IMR-90 (cell line): Measurements from ENCODE around the gene PSMD1. TPM values are rescaled to one million over a fixed set of nuclear protein-coding genes. Genes with fewer than 3 reads are reported as not detected.

Source experiments
- ATAC-seq: fragments of 200-7000 bp; cut with Tn5 transposase; 2 replicates; pipeline ENCODE4 v1.9.1; 2020; ENCODE audit warnings: low read depth, mild to moderate bottlenecking, moderate library complexity
- BruUV-seq: library from RNA; stranded (reverse); fragments of 400-500 nt; replicated peaks from 2 replicates; lab custom pipeline; 2021; lab: Mats Ljungman, UMichigan
- CTCF ChIA-PET: fragments of 300-600 bp; formaldehyde crosslinking; extraction: SDS; loops from one replicate; lab custom pipeline; 2021; ENCODE audit warnings: antibody characterized with exemption; lab: Yijun Ruan, JAX
- POLR2A ChIA-PET: fragments of 300-600 bp; sonication (Branson Sonifier 250); formaldehyde crosslinking; loops from one replicate; lab custom pipeline; 2022; ENCODE audit warnings: antibody characterized with exemption; ENCODE audit not compliant: unreplicated experiment; lab: Charles Lee
- DNase-seq: peaks from one replicate; pipeline ENCODE4 v3.0.0; 2013
- H2AFZ ChIP-seq: replicated peaks from 2 replicates; pipeline ENCODE3; 2013; ENCODE audit warnings: low read length, mild to moderate bottlenecking; ENCODE audit not compliant: poor library complexity
- H2AK5ac ChIP-seq: 2 replicates; pipeline ENCODE4 v1.6.1; 2013; ENCODE audit warnings: low read depth, low read length, inconsistent platforms
- H2AK9ac ChIP-seq: replicated peaks from 2 replicates; pipeline ENCODE3; 2013; ENCODE audit warnings: mild to moderate bottlenecking, low read depth, low read length, moderate library complexity; ENCODE audit not compliant: poor library complexity
- H2BK120ac ChIP-seq: 2 replicates; pipeline ENCODE4 v1.6.1; 2013; ENCODE audit warnings: low read depth, low read length, inconsistent platforms
- H2BK15ac ChIP-seq: 3 replicates; pipeline ENCODE4 v1.6.1; 2013; ENCODE audit warnings: low read depth, low read length, inconsistent platforms
- H2BK20ac ChIP-seq: 2 replicates; pipeline ENCODE4 v1.6.1; 2013; ENCODE audit warnings: low read depth, mild to moderate bottlenecking, inconsistent platforms, low read length, moderate library complexity
- H2BK5ac ChIP-seq: 2 replicates; pipeline ENCODE4 v1.6.1; 2013; ENCODE audit warnings: mild to moderate bottlenecking, low read depth, low read length, inconsistent platforms; ENCODE audit not compliant: poor library complexity, severe bottlenecking
- H3K14ac ChIP-seq: replicated peaks from 2 replicates; pipeline ENCODE4 v1.6.1; 2013; ENCODE audit warnings: low read depth, low read length, inconsistent platforms
- H3K18ac ChIP-seq: 2 replicates; pipeline ENCODE4 v1.6.1; 2013; ENCODE audit warnings: low read depth, low read length, control low read depth
- H3K23ac ChIP-seq: 2 replicates; pipeline ENCODE4 v1.6.1; 2013; ENCODE audit warnings: low read depth, low read length, inconsistent platforms
- H3K27ac ChIP-seq: 2 replicates; pipeline ENCODE4 v1.5.1; 2013; ENCODE audit warnings: mild to moderate bottlenecking, control low read depth, low read length; ENCODE audit not compliant: insufficient read depth
- H3K27me3 ChIP-seq: 2 replicates; pipeline ENCODE4 v1.6.1; 2013; ENCODE audit warnings: low read length; ENCODE audit not compliant: control insufficient read depth, insufficient read depth
- H3K36me3 ChIP-seq: 2 replicates; pipeline ENCODE4 v1.6.1; 2013; ENCODE audit warnings: low read length, mixed read lengths; ENCODE audit not compliant: control insufficient read depth, insufficient read depth
- H3K4ac ChIP-seq: 2 replicates; pipeline ENCODE4 v1.6.1; 2013; ENCODE audit warnings: low read depth, low read length, inconsistent platforms
- H3K4me1 ChIP-seq: 2 replicates; pipeline ENCODE4 v1.6.1; 2013; ENCODE audit warnings: low read length, mixed read lengths; ENCODE audit not compliant: control insufficient read depth, insufficient read depth
- H3K4me2 ChIP-seq: 2 replicates; pipeline ENCODE4 v1.6.1; 2013; ENCODE audit warnings: low read depth, mild to moderate bottlenecking, control low read depth, low read length, moderate library complexity
- H3K4me3 ChIP-seq: 2 replicates; pipeline ENCODE4 v1.5.1; 2013; ENCODE audit warnings: low read depth, mild to moderate bottlenecking, control low read depth, low read length, moderate library complexity; ENCODE audit not compliant: insufficient read depth
- H3K56ac ChIP-seq: 2 replicates; pipeline ENCODE4 v1.6.1; 2013; ENCODE audit warnings: low read length, inconsistent platforms; ENCODE audit not compliant: insufficient read depth; ENCODE audit errors: extremely low read depth
- H3K79me1 ChIP-seq, 2 experiments: 2 replicates each; pipeline ENCODE4 v1.6.1; 2013; ENCODE audit warnings: low read length in 2 of 2, inconsistent platforms in 1 of 2, low read depth in 1 of 2
- H3K9ac ChIP-seq: 2 replicates; pipeline ENCODE4 v1.6.1; 2013; ENCODE audit warnings: low read depth, low read length, control low read depth
- H3K9me1 ChIP-seq: 2 replicates; pipeline ENCODE4 v1.6.1; 2013; ENCODE audit warnings: low read length, inconsistent platforms; ENCODE audit not compliant: insufficient read depth
- H3K9me3 ChIP-seq: 2 replicates; pipeline ENCODE4 v1.6.1; 2013; ENCODE audit warnings: low read length; ENCODE audit not compliant: control insufficient read depth, insufficient read depth
- H4K20me1 ChIP-seq: 2 replicates; pipeline ENCODE4 v1.6.1; 2013; ENCODE audit warnings: low read length, inconsistent platforms; ENCODE audit not compliant: insufficient read depth
- H4K5ac ChIP-seq: 2 replicates; pipeline ENCODE4 v1.6.1; 2013; ENCODE audit warnings: mild to moderate bottlenecking, low read depth, low read length, control low read depth
- H4K8ac ChIP-seq, 2 experiments: 2 replicates each; pipeline ENCODE4 v1.6.1; 2013; ENCODE audit warnings: low read depth in 2 of 2, low read length in 2 of 2, control low read depth in 1 of 2, inconsistent platforms in 1 of 2
- H4K91ac ChIP-seq: 2 replicates; pipeline ENCODE4 v1.6.1; 2013; ENCODE audit warnings: low read depth, low read length, inconsistent platforms; ENCODE audit not compliant: insufficient read depth
- BHLHE40 ChIP-seq: fragments of 150-350 bp; IDR thresholded peaks from 2 replicates; pipeline ENCODE4 v1.6.1; 2016; ENCODE audit warnings: mild to moderate bottlenecking, low read depth, low read length
- CEBPB ChIP-seq: IDR thresholded peaks from 2 replicates; pipeline ENCODE4 v1.6.1; 2012; ENCODE audit warnings: low read depth, low read length, improper control_type of control experiment
- CHD1 ChIP-seq: IDR thresholded peaks from 2 replicates; pipeline ENCODE4 v1.6.1; 2012; ENCODE audit warnings: low read depth, low read length, improper control_type of control experiment
- FOS ChIP-seq: fragments of 150-350 bp; IDR thresholded peaks from 2 replicates; pipeline ENCODE4 v1.6.1; 2016; ENCODE audit warnings: low read depth, low read length
- MAFK ChIP-seq: IDR thresholded peaks from 2 replicates; pipeline ENCODE4 v1.6.1; 2012; ENCODE audit warnings: low read depth, low read length, improper control_type of control experiment
- MAZ ChIP-seq: IDR thresholded peaks from 2 replicates; pipeline ENCODE4 v1.6.1; 2012; ENCODE audit warnings: low read depth, mild to moderate bottlenecking, low read length, improper control_type of control experiment, moderate library complexity, borderline replicate concordance
- MXI1 ChIP-seq: IDR thresholded peaks from 2 replicates; pipeline ENCODE4 v1.6.1; 2012; ENCODE audit warnings: low read depth, mild to moderate bottlenecking, low read length, moderate library complexity, borderline replicate concordance
- NFE2L2 ChIP-seq: fragments of 150-350 bp; IDR thresholded peaks from 2 replicates; pipeline ENCODE4 v1.6.1; 2016; ENCODE audit warnings: low read depth, mild to moderate bottlenecking, low read length
- POLR2A ChIP-seq: IDR thresholded peaks from 2 replicates; pipeline ENCODE4 v1.6.1; 2012; ENCODE audit warnings: mild to moderate bottlenecking, low read depth, low read length
- RAD21 ChIP-seq: IDR thresholded peaks from 2 replicates; pipeline ENCODE4 v1.6.1; 2012; ENCODE audit warnings: low read length, improper control_type of control experiment
- RCOR1 ChIP-seq: IDR thresholded peaks from 2 replicates; pipeline ENCODE4 v1.6.1; 2012; ENCODE audit warnings: mild to moderate bottlenecking, low read length, improper control_type of control experiment; ENCODE audit not compliant: insufficient replicate concordance
- RFX5 ChIP-seq: IDR thresholded peaks from 2 replicates; pipeline ENCODE4 v1.8.0; 2012; ENCODE audit warnings: low read depth, mild to moderate bottlenecking, low read length, moderate library complexity
- SMC3 ChIP-seq: fragments of 150-350 bp; IDR thresholded peaks from 2 replicates; pipeline ENCODE4 v1.6.1; 2016; ENCODE audit warnings: low read depth, mild to moderate bottlenecking, antibody characterized with exemption, low read length, moderate library complexity
- WGBS, 2 experiments: methylation state at CpG; one replicate each; pipeline versions ENCODE4 v1.1.5 to v1.1.7; 2013; ENCODE audit warnings: missing lambda C conversion rate in 2 of 2; ENCODE audit not compliant: insufficient read length in 1 of 2; ENCODE audit errors: extremely low coverage in 2 of 2; 5-methylcytosine and 5-hydroxymethylcytosine counted together
- dilution Hi-C: fragments of 300-500 bp; cut with HindIII; formaldehyde crosslinking; loops from one replicate; pipeline ENCODE4 v1.14.3; 2018; ENCODE audit warnings: low sequenced_read_pairs; ENCODE audit not compliant: unreplicated experiment
- in situ Hi-C: fragments of 300-500 bp; cut with MboI; formaldehyde crosslinking; loops from 3 replicates; pipeline ENCODE4 v1.14.3; 2019; ENCODE audit warnings: low sequenced_read_pairs, inconsistent platforms, mixed read lengths
- intact Hi-C: fragments of 100-400 bp; cut with micrococcal nuclease; formaldehyde crosslinking; loops from 2 replicates; pipeline ENCODE4 v1.10.0; 2022
- polyA plus RNA-seq, 3 experiments: library from polyadenylated mRNA; depleted of rRNA; stranded (reverse); fragments of >200 nt; gene quantifications; 2 replicates each; pipeline ENCODE4 v1.2.3, GENCODE V29; 2012; ENCODE audit warnings: low replicate concordance in 1 of 3
- total RNA-seq: library from RNA; depleted of rRNA; stranded (reverse); fragments of >200 nt; gene quantifications from 2 replicates; pipeline ENCODE4 v1.2.3, GENCODE V29; 2012
- TF ChIP-seq, protein P1 (sequence below): fragments of 150-350 bp; IDR thresholded peaks from 2 replicates; pipeline ENCODE4 v1.6.1; 2017; ENCODE audit warnings: mild to moderate bottlenecking, antibody characterized with exemption, low read length, low read depth
- TF ChIP-seq, protein P2 (sequence below): conservative IDR thresholded peaks from 2 replicates; pipeline ENCODE4 v1.5.1; 2012; ENCODE audit warnings: mild to moderate bottlenecking, low read depth, low read length, improper control_type of control experiment
- TF ChIP-seq, protein P3 (sequence below): fragments of 150-350 bp; IDR thresholded peaks from 2 replicates; pipeline ENCODE4 v1.6.1; 2016; ENCODE audit warnings: low read depth, mild to moderate bottlenecking, low read length, moderate library complexity, borderline replicate concordance

Gene PSMD1
- total and polyA plus RNA-seq, 2 of the 4 experiments (the other 2 are of a cell fraction): 89.8 to 181 TPM

DNA sequence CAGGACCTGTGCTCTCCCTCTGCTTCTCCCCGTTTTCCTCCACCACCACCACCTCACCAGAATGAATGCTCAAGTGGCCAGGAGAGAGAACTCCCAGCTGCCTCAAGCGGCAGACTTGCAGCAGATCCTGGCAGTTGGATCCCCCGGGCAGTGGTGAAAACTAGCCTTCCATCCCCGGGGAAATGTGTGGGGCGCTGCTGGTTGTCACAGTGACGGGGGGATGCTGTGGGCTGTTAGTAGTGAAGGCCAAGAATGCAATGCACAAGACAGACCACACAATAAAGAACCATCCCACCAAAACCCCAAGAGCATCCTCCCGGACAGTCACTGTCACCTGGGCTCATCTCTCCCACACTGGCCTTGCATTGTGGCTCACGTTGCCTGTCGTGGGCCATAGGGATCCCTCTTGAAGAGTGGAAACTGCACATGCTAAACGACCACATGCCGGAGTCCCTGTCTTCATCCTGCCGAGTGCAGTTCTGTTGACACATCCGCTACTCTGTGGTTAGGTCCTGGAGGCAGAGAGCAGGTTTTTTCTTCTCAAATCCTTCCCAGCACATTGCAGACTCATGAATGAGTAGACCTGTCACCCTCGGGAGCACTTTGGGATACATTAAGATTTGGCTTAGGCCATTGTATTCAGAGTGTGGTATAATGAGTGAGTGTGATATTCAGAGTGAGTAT lies 47.3 kb upstream of the PSMD1 start:
- in situ Hi-C loops (no loop called here), intact Hi-C loops (no loop called here), dilution Hi-C loops (no loop called here)
- H3K9me1 ChIP-seq: no peaks in the 10 kb centered on the region
- no peak overlapping the region for H2BK20ac ChIP-seq
- H3K79me1 ChIP-seq: no peaks in the 10 kb centered on the region
- ChIA-PET POLR2A (no interaction called here), CTCF (interaction anchor here (0.8 kb wide), 1 partner anchor 46 kb away, joined by 3 read pairs; no protein-coding TSS in a partner anchor)
- no peak for TF ChIP-seq RFX5
- TF ChIP-seq CEBPB: no peak
- TF ChIP-seq MAFK: no peak
- TF ChIP-seq, protein P1, sequence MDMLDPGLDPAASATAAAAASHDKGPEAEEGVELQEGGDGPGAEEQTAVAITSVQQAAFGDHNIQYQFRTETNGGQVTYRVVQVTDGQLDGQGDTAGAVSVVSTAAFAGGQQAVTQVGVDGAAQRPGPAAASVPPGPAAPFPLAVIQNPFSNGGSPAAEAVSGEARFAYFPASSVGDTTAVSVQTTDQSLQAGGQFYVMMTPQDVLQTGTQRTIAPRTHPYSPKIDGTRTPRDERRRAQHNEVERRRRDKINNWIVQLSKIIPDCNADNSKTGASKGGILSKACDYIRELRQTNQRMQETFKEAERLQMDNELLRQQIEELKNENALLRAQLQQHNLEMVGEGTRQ: no peak
- no peak for TF ChIP-seq CHD1
- TF ChIP-seq, protein P2, sequence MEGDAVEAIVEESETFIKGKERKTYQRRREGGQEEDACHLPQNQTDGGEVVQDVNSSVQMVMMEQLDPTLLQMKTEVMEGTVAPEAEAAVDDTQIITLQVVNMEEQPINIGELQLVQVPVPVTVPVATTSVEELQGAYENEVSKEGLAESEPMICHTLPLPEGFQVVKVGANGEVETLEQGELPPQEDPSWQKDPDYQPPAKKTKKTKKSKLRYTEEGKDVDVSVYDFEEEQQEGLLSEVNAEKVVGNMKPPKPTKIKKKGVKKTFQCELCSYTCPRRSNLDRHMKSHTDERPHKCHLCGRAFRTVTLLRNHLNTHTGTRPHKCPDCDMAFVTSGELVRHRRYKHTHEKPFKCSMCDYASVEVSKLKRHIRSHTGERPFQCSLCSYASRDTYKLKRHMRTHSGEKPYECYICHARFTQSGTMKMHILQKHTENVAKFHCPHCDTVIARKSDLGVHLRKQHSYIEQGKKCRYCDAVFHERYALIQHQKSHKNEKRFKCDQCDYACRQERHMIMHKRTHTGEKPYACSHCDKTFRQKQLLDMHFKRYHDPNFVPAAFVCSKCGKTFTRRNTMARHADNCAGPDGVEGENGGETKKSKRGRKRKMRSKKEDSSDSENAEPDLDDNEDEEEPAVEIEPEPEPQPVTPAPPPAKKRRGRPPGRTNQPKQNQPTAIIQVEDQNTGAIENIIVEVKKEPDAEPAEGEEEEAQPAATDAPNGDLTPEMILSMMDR: no peak
- no peak for TF ChIP-seq NFE2L2
- TF ChIP-seq RCOR1: no peak
- TF ChIP-seq FOS: no peak
- TF ChIP-seq MXI1: no peak
- TF ChIP-seq POLR2A: no peak
- TF ChIP-seq, protein P3, sequence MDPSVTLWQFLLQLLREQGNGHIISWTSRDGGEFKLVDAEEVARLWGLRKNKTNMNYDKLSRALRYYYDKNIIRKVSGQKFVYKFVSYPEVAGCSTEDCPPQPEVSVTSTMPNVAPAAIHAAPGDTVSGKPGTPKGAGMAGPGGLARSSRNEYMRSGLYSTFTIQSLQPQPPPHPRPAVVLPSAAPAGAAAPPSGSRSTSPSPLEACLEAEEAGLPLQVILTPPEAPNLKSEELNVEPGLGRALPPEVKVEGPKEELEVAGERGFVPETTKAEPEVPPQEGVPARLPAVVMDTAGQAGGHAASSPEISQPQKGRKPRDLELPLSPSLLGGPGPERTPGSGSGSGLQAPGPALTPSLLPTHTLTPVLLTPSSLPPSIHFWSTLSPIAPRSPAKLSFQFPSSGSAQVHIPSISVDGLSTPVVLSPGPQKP: no peak
- TF ChIP-seq BHLHE40: no peak
- no peak for TF ChIP-seq SMC3
- TF ChIP-seq RAD21: no peak
- TF ChIP-seq MAZ: no peak
- no peak overlapping the region for H4K5ac ChIP-seq
- H3K9ac ChIP-seq: no peak overlapping the region
- H3K4ac ChIP-seq: no peak overlapping the region
- H3K27ac ChIP-seq: no peak overlapping the region
- no peak overlapping the region for H3K4me3 ChIP-seq
- H4K20me1 ChIP-seq: no peaks in the 10 kb centered on the region
- no peak overlapping the region for H2BK15ac ChIP-seq
- ATAC-seq (no peak), DNase-seq (no peak)
- H3K56ac ChIP-seq: no peak overlapping the region
- no peaks in the 10 kb centered on the region for H3K36me3 ChIP-seq
- no peak overlapping the region for H3K4me2 ChIP-seq
- H4K91ac ChIP-seq: no peak overlapping the region
- no peak overlapping the region for H2AK9ac ChIP-seq
- H3K14ac ChIP-seq: no peak overlapping the region
- H3K23ac ChIP-seq: no peak overlapping the region
- no peaks in the 10 kb centered on the region for H3K4me1 ChIP-seq
- H2BK120ac ChIP-seq: no peak overlapping the region
- no peak overlapping the region for H2BK5ac ChIP-seq
- no peaks in the 10 kb centered on the region for H3K9me3 ChIP-seq
- H3K18ac ChIP-seq: no peak overlapping the region
- H2AK5ac ChIP-seq: no peak overlapping the region
- peaks cover 50% of the 10 kb centered on the region for H3K27me3 ChIP-seq
- H2AFZ ChIP-seq: no peak overlapping the region
- no peak overlapping the region for H4K8ac ChIP-seq
- WGBS, 2 experiments: 30% methylated on average over 2 of the region's 14 CpGs; no CpG with 5 or more reads in 1 of the 2 experiments
- no TSS peak for BruUV-seq
